ENCODE results near the gene NCOR1. TPM values are rescaled to one million over a fixed set of nuclear protein-coding genes. Genes with fewer than 3 reads are reported as not detected.

The NCOR1 gene
- total RNA-seq, 4 donors from 2014 or later: 321 to 561 (median 467) TPM

- no peak for DNase-seq
- peaks cover 0 to 89% (median 0%) of the 10 kb centered on the region in 3 donors for H3K36me3 ChIP-seq
Measured at GRCh38 chr17:16037636-16038035, 177.7 kb downstream of the NCOR1 start.

GRCh38 chr17:16036261-16036660 is 179.1 kb downstream of the NCOR1 start:
- DNase-seq: no peak
- Histone ChIP-seq H3K36me3 (peaks cover 0 to 90% (median 0%) of the 10 kb centered on the region in 3 donors), H3K4me1 (no peaks in the 10 kb centered on the region), H3K9me3 (no peaks in the 10 kb centered on the region), H3K27me3 (no peaks in the 10 kb centered on the region), H3K27ac (no peak overlapping the region), H3K4me3 (no peak overlapping the region)
- TF ChIP-seq CTCF (IDR thresholded peaks at IDR 0.05): no peak
- no peak for TF ChIP-seq POLR2A (IDR thresholded peaks at IDR 0.05)

More at GRCh38 chr17:16037636-16038035, 177.7 kb downstream of the NCOR1 start:
- H3K27me3 ChIP-seq: no peaks in the 10 kb centered on the region
- no peaks in the 10 kb centered on the region for H3K4me1 ChIP-seq
- no peak overlapping the region for H3K4me3 ChIP-seq
- no peak for TF ChIP-seq POLR2A (IDR thresholded peaks at IDR 0.05)
- TF ChIP-seq CTCF (IDR thresholded peaks at IDR 0.05): no peak
- H3K27ac ChIP-seq: no peak overlapping the region
- H3K9me3 ChIP-seq: no peaks in the 10 kb centered on the region

GRCh38 chr17:16033729-16034349 is 181.5 kb downstream of the NCOR1 start:
- no peak overlapping the region for H3K4me3 ChIP-seq
- DNase-seq: no peak
- no peak overlapping the region for H3K27ac ChIP-seq
- no peak for TF ChIP-seq POLR2A (IDR thresholded peaks at IDR 0.05)
- no peak for TF ChIP-seq CTCF (IDR thresholded peaks at IDR 0.05)
- peaks cover 0 to 99% (median 0%) of the 10 kb centered on the region in 3 donors for H3K36me3 ChIP-seq
- no peaks in the 10 kb centered on the region for H3K9me3 ChIP-seq
- no peaks in the 10 kb centered on the region for H3K4me1 ChIP-seq
- H3K27me3 ChIP-seq: no peaks in the 10 kb centered on the region

GRCh38 chr17:16027708-16028584 is 187.4 kb downstream of the NCOR1 start:
- peaks cover 0 to 95% (median 0%) of the 10 kb centered on the region in 3 donors for H3K36me3 ChIP-seq
- peak overlapping the region in 3 of 4 donors; percentile 4 to 51 (median 49) for H3K27ac ChIP-seq
- H3K9me3 ChIP-seq: no peaks in the 10 kb centered on the region
- peaks cover 0 to 8% (median 0%) of the 10 kb centered on the region in 4 donors for H3K4me1 ChIP-seq
- no peak overlapping the region for H3K4me3 ChIP-seq
- H3K27me3 ChIP-seq: no peaks in the 10 kb centered on the region
- no peak for DNase-seq
- TF ChIP-seq POLR2A (IDR thresholded peaks at IDR 0.05): no peak
- peak in 1 of 6 experiments; percentile 7 for TF ChIP-seq CTCF (IDR thresholded peaks at IDR 0.05)

- H3K36me3 ChIP-seq: peaks cover 0 to 85% (median 0%) of the 10 kb centered on the region in 3 donors
- no peak overlapping the region for H3K4me3 ChIP-seq
- DNase-seq: no peak
- peaks cover 0 to 8% (median 0%) of the 10 kb centered on the region in 4 donors for H3K4me1 ChIP-seq
- H3K9me3 ChIP-seq: no peaks in the 10 kb centered on the region
- H3K27me3 ChIP-seq: no peaks in the 10 kb centered on the region
- TF ChIP-seq CTCF (IDR thresholded peaks at IDR 0.05): no peak
- TF ChIP-seq POLR2A (IDR thresholded peaks at IDR 0.05): no peak
- H3K27ac ChIP-seq: no peak overlapping the region
Measured at GRCh38 chr17:16026895-16027294, 188.4 kb downstream of the NCOR1 start.
